Hematopoietic multipotent progenitor cell treated with erythropoietin and hydrocortisone succinate and interleukin-3 and kit ligand, for 4 days (in vitro differentiated cells): Measurements from ENCODE around the gene TCHH.
"Not testable (repeated sequence)": the region's sequence is repeated elsewhere in the genome, so short reads cannot be mapped to it uniquely, and the experiment has no call there.

Experiments used
- DNase-seq: peaks from one replicate; pipeline ENCODE4 v3.0.0-alpha.2; 2015

The TCHH gene, protein sequence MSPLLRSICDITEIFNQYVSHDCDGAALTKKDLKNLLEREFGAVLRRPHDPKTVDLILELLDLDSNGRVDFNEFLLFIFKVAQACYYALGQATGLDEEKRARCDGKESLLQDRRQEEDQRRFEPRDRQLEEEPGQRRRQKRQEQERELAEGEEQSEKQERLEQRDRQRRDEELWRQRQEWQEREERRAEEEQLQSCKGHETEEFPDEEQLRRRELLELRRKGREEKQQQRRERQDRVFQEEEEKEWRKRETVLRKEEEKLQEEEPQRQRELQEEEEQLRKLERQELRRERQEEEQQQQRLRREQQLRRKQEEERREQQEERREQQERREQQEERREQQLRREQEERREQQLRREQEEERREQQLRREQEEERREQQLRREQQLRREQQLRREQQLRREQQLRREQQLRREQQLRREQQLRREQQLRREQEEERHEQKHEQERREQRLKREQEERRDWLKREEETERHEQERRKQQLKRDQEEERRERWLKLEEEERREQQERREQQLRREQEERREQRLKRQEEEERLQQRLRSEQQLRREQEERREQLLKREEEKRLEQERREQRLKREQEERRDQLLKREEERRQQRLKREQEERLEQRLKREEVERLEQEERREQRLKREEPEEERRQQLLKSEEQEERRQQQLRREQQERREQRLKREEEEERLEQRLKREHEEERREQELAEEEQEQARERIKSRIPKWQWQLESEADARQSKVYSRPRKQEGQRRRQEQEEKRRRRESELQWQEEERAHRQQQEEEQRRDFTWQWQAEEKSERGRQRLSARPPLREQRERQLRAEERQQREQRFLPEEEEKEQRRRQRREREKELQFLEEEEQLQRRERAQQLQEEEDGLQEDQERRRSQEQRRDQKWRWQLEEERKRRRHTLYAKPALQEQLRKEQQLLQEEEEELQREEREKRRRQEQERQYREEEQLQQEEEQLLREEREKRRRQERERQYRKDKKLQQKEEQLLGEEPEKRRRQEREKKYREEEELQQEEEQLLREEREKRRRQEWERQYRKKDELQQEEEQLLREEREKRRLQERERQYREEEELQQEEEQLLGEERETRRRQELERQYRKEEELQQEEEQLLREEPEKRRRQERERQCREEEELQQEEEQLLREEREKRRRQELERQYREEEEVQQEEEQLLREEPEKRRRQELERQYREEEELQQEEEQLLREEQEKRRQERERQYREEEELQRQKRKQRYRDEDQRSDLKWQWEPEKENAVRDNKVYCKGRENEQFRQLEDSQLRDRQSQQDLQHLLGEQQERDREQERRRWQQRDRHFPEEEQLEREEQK (N-terminal part only)

DNA sequence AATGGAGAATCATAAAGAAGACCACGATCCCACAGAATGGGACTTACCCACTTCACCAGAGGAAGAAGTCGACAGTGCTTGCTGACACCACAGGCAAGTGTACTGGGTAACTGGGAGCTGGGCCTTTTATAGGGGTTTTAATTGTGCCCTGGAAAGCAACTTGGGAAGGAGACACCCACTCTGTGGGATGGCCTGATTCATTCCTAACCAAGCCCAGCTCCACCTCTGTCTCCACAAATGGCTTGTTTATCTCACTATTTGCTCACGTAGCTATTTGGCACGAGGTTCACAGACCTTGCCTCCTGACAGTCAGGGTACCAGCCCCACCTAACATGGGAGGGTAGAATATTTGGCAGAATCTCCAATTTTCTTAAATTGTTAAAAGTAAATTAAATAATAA lies at the start of gene TCHH:
TCHH (minus strand) TSS at position 101 of the 400 bp plus-strand sequence. CDS start 1,364 bp downstream, outside the sequence.
- no peak for DNase-seq

DNA sequence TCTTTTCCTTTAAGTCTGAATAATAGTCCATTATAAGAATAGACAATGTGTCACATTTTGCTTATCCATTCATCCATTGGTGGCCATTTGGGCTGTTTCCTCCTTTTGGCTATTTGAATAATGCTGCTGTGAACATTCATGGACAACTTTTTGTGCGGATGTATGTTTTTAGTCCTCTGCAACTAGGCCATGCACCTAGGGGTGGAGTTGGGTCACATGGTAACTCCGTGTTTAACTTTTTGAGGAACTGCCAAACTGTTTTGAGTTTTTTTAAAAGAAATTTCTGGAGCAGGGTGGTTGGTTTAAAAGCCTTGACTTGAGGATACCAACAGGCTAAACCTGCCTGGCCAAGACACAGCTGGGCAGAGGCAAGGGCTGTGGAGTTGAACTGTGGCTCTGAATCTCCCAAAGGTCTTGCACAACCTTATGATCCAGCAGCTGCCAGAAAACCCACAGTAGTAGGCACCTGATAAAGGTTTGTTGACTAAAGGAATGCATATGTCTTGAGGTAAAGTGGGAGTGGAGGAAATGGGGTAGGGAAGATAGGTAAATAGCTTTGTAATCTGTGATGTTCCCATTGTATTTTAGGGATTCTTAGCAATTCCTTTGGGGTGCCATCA lies 49.4 kb upstream of the TCHH start:
- DNase-seq = peak; percentile 22

DNA sequence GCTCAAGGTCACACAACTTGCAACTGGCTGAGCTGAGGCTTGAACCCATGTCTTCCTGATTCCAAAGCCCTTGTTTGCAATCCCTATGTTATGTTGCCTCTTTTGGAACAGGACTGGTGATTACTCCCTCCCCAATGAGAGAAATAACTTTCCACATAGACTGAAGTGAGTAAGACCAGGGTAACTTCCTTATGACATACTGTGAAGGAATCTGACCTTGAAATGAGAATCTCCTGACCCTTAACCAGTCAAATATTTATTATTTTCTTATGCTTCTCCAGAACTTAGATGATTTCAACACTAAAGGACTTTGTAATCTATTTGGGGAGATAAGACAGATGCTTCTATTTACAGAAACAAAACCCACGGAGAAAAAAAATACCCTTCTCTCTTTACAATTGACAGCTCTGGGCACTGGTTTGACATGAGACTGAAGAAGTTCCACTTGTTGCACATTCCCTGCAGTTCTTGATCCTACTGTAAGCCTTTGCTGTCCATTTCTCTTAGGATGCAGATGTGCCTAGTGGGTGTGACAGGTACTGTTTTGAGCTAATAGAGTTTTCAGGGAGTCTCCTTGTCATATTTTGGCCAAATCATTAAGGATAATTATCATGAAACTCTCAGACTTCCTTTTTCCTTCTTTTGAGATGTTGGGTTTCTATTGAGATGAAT lies 47.7 kb upstream of the TCHH start:
- DNase-seq = no peak

DNA sequence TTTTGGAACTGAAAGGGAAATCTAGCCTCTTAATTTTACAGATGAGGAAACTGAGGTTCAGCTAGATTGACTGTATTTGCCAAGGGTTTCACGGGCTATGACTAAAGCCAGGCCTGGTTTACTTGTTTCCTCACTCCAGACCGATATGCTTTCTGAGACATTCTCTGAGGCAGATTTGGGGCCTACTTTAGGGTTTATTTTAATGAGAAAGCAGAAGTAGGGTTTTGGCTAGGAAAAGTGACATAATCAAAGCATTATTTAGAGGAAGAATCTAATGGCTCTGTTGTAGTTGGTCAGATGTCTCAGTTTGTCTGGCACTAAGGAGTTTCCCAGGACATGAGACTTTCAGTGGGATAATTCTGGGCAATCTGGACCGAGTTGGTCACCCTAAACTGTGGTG lies 45.3 kb upstream of the TCHH start:
- peak; percentile 76 for DNase-seq

DNA sequence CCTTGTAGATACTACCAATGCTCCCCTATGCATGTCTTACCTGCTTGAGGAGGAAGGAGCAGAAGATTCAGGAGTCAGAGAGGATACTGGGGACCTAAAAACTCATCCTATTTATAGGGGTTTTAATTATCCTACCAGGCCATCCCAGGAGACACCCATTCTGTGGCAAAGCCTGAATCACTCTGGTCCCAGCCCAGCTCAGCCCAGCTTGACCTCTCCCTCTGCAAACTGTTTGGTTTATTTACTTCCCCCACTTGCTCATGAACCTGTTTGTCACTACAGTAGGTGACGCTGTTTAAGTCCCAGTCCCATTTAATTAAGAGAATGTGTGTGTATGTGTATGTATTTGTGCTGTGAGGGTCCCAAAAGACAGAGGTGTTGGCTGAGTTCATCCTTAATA lies 43.9 kb upstream of the TCHH start, which contains the start of gene RPTN:
RPTN (minus strand) TSS at position 85 of the 400 bp plus-strand sequence. CDS start 1,339 bp downstream, outside the sequence.
- DNase-seq = no peak

DNA sequence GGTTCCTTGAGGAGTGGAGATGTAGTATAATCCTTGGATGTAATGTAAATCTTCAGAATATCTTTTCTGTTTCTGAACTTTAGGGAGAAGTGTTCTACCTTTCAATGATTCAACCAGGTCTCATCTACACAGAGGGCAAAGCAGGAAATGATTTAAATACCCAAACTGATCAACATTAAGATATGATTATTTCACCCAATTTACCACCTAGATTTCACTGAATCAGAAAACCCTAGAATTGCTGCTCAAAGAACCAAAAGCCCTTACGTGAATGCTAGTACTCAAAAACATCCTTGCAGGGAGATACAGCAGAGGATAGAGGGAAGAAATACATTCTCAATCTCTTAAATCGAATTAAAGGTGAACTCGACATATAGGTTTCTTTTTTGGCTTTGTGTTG lies 38.8 kb upstream of the TCHH start:
- no peak for DNase-seq

DNA sequence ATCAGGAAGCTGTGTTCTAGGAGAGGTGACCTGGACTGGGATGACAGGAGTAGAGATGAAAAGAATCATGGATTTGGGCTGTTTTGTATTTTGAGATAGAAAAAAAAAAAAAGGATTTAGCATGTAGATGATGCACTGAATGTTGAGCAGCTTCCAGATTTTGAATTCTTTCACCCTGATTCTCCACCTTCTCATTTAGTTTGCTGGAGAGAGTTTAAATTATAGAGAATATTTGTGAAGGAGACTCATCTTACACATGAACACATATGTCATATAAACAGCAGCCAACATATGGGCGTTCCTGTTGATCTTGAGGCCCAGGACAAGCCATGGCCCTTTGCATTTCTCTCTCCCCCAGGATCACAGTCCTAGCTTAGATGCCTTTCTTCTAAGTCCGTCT lies 36.4 kb upstream of the TCHH start:
- no peak for DNase-seq

DNA sequence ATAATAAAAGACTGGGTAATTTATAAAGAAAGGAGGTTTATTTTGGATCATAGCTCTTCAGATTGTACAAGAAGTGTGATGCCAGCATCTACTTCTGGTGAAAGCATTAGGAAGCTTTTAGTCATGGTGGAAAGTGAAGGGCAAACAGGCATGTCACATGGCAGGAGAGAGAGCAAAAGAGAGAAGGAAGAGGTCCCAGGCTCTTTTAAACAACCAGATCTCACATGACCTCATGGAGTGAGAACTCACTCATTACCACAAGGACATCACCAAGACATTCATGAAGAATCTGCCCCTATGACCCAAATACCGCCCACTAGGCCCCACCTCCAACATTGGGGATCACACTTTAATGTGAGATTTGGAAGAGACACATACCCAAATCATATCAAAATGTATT lies 33.7 kb upstream of the TCHH start:
- DNase-seq = no peak

DNA sequence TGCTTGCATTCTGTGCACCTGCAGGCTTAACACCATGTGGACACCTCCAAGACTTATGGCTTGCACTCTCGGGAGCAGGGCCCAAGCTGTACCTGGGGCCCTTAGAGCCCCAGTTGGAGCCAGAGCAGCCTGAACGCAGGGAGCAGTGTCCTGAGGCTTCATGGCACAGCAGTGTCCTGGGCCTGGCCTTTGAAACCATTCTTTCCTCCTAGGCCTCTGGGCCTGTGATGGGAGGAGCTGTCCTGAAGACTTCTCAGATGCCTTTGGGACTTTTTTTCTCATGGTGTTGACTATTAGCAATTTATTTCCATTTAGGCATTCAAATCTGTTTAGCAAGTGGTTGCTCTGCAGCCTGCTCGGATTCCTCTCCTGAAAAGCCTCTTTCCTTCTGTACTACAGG lies 32.8 kb upstream of the TCHH start:
- DNase-seq = no peak

DNA sequence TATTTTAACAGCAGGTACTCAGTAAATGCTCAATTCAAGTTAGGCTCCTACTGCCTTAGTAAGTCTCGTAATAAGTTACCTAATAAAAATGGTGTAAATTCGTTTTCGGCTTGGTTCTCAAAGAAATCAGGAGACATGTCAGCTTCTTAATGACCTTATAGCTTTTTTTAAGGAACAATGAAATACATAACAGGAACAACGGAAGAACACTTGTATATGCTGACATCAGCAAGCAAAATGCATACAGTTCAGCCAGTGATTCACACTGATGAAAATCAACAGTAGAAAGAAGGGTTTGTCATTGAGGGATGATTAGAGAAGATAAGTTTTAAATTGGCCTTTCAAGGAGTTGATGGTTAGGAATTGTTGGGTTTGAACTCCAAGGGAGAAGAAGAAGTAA lies 30.5 kb upstream of the TCHH start:
- no peak for DNase-seq

DNA sequence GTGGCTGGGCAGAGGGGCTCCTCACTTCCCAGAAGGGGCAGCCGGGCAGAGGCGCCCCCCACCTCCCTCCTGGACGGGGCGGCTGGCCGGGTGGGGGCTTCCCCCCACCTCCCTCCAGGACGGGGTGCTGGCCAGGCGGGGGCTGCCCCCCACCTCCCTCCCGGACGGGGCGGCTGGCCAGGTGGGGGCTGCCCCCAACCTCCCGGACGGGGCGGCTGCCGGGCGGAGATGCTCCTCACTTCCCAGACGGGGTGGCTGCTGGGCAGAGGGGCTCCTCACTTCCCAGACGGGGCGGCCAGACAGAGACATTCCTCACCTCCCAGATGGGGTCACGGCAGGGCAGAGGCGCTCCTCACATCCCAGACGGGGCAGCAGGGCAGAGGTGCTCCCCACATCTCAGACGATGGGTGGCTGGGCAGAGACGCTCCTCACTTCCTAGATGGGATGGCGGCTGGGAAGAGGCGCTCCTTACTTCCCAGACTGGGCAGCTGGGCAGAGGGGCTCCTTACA lies 29.5 kb upstream of the TCHH start:
- not testable (repeated sequence) for DNase-seq

DNA sequence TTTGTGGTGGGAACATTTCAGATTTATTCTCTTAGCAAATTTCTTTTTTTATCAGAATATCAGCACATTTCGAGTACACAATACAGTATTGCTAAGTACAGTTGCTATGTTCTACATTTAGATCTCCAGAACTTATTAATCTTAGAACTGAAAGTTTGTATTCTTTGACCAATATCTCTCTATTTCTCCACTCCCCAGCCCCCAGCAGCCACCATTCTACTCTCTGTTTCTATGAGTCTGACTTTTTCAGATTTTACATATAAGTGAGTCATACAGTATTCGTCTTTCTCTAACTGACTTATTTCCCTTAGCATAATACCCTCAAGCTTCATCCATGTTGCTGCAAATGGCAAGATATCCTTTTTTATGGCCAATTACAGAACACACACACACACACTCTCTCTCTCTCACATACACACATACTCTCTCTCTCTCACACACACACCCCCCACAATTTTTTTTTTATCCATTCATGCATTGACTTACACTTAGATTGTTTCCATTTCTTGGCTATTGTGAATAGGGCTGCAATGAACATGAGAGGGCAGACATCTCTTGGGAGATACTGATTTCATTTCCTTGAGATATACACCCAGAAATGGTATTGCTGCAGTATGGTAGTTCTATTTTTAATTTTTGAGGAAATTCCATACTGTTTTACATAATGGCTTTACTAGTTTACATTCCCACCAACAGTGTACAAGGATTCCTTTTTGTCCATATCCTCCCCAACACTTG lies 28.1 kb upstream of the TCHH start:
- DNase-seq = no peak

DNA sequence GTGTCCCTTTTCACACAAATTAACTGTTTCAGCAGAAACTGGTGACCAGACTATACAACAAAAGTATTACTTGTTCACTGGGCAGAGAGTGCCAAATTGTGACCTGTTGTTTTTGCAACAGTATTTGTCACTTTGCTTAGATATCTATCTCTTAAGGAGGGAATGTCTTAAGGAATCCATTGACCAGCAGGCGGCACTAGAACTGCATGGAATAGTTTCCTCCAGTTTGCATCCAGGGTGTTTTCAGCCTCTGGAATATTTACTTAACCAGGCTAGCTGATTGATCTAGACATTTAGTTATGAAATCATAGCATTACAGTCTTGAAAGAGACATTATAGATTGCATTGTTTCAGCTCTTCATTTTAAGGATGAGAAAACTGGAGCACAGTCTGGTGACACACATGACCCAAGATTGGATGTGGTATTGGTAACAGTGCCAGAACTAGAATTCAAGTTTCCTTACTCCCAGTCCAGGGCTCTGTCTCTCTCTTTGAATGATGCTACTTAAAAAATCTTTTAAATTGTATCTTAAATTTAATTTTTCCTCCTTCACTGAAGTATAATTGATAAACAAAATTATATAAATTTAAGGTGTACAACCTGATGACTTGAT lies 26.8 kb upstream of the TCHH start:
- DNase-seq = peak; percentile 76

DNA sequence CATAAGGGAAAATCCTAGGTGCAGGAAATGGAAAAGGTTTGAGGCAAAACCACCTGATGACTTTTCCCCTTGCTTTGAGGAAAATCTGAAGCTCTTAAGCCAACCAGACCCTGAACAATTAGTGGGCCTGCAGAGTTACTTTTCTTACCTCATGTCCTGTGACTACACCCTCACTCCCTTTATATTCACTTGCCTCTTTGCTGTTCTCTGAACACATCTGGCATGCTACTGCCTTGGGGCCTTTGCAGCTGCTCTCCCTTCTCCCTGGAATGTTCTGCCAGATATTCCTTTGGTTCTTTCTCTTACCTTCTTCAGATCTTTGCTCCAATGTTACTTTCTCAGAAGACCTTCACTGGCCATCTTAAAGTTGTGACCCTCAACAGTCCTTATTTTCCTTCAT lies 22.0 kb upstream of the TCHH start:
- no peak for DNase-seq

DNA sequence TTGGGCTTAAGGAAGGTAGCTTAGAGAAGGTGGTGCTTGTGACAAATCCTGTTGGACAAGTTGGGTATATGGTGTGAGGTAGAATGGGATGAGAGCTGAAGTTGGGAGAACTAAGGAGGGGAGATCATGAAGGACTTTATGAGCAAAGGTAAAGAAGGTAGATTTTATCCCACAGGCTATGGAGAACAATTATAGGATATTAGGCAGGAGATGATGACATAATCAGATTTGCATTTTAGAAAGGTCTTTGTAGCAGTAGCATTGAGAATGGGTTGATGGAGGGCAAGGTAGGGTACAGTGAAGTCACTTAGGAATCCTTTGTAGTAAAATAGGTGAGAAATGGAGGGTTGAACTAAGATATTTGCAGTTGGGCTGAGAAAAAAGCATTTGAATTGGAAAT lies 14.9 kb upstream of the TCHH start:
- DNase-seq = no peak

DNA sequence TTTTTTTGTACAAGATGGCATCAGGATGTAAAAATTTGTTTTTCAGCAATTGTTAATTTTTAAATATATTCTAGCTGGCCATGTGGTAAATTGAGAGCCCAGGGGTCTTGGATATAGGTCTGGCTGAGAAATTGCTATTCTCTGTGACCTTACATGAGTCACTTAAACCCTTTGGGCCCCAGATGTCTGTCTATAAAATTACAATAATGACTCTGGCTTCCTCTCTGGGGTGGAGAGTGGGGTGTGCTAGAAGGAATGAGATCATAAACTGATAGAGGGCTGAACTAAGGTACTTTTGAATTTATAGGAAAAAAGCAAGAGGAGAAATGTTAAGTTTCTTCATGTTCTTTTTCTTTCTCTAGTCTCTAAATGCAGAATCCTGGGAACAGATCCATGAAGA lies 12.4 kb upstream of the TCHH start:
- DNase-seq = no peak

DNA sequence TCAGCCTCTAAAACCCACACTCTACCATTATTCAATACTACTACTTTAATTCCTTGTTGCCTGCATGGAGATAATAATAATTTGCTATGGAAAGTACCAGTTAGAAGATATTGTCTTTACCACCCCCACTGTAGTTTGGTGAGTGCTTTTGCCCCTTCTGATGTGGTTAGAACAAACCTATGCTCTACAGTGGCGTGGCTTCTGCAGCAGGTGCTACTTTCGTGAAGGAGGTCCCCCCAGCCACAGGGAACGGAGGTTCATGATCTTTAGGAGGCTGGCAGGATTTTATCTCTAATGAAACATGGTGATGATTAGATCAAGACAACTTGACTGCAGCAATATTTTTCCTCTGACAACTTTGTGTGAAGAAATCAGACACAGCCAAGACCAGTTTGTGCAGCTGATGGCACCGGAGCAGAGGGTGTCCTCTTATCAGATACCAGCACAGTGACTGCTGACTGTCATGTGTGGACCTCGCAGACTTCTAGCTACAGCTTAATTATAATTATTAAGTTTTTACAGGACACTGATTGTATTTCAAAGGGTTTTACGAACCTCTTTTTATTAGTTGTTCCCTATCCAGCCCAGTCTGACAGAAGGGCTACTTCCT lies 10.7 kb upstream of the TCHH start:
- DNase-seq = peak; percentile 9

DNA sequence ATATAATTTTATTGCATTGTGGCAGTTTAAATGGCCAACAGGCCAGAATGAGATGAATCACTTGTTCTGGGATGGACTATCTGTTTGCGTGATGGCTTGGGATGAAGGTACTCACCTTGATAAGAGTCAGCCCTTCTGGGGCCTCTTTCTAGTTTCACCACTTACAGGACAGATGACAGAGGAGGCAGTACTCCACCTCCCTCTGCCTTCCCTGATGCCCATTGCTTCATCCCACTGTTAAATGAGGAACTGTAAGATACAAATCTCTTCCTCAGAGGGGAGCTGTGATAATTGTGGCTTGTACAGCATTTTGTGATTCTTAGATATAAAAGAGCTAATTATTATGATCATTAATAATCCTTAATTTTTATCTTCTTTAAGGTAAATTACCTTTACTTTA lies 3.7 kb upstream of the TCHH start:
- peak; percentile 32 for DNase-seq

DNA sequence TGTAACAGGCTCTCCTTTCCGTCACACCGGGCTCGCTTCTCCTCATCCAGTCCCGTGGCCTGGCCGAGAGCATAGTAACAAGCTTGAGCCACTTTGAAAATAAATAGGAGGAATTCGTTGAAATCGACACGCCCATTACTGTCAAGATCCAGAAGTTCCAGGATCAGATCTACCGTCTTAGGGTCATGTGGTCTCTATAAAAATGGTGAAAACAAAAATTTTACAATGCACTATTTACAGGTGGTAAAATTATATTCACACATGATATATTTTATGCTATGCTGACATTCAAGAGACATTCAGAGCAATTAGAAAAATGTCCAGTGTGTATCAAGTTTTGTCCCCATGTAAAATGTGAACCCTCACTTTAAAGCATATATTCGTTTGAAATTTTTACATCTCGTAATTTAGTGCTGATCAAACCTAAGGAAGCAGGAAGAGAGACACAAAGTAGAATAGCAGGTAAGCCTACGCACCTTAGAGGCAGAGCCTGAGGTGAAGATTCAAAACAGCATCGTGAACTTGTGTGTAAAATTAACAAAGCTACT lies 2.3 kb downstream of the TCHH start:
- DNase-seq = no peak
